GM23248 (cell line): ENCODE measurements around the gene NPS. TPM values are rescaled to one million over a fixed set of nuclear protein-coding genes. Genes with fewer than 3 reads are reported as not detected.

Source experiments
- DNase-seq: peaks from one replicate; pipeline ENCODE4 v3.0.0-alpha.2; 2015
- H2AFZ ChIP-seq: fragments of 200-600 bp; sonication (generic); 2 replicates; pipeline ENCODE4 v1.6.1; 2016; ENCODE audit warnings: antibody characterized with exemption
- H3F3A ChIP-seq: fragments of 200-600 bp; sonication (generic); 2 replicates; pipeline ENCODE4 v1.6.1; 2016; ENCODE audit warnings: mild to moderate bottlenecking, antibody characterized with exemption, mixed run types; ENCODE audit not compliant: insufficient read depth
- H3K27ac ChIP-seq: fragments of 200-600 bp; sonication (generic); 2 replicates; pipeline ENCODE4 v1.5.1; 2016; ENCODE audit warnings: mild to moderate bottlenecking
- H3K27me3 ChIP-seq: fragments of 200-600 bp; sonication (generic); replicated peaks from 2 replicates; pipeline ENCODE4 v1.6.1; 2016; ENCODE audit warnings: mild to moderate bottlenecking; ENCODE audit not compliant: insufficient read depth
- H3K36me3 ChIP-seq: fragments of 200-600 bp; sonication (generic); 2 replicates; pipeline ENCODE4 v1.6.1; 2016; ENCODE audit warnings: low read depth, mild to moderate bottlenecking
- H3K4me1 ChIP-seq: fragments of 200-600 bp; sonication (generic); 2 replicates; pipeline ENCODE4 v1.6.1; 2016; ENCODE audit warnings: mild to moderate bottlenecking; ENCODE audit not compliant: insufficient read depth
- H3K4me2 ChIP-seq: fragments of 200-600 bp; sonication (generic); one replicate; pipeline ENCODE4 v1.6.1; 2016; ENCODE audit warnings: mild to moderate bottlenecking; ENCODE audit not compliant: unreplicated experiment
- H3K4me3 ChIP-seq: fragments of 200-600 bp; sonication (generic); 2 replicates; pipeline ENCODE4 v1.5.1; 2016; ENCODE audit warnings: mild to moderate bottlenecking
- H3K79me2 ChIP-seq: fragments of 200-600 bp; sonication (generic); 2 replicates; pipeline ENCODE4 v1.6.1; 2016; ENCODE audit warnings: mild to moderate bottlenecking; ENCODE audit not compliant: insufficient read depth
- H3K9ac ChIP-seq: fragments of 200-600 bp; sonication (generic); 2 replicates; pipeline ENCODE4 v1.6.1; 2016; ENCODE audit warnings: mild to moderate bottlenecking
- H3K9me2 ChIP-seq: fragments of 200-600 bp; sonication (generic); 2 replicates; pipeline ENCODE4 v1.6.1; 2016; ENCODE audit warnings: mixed run types, mild to moderate bottlenecking, moderate library complexity; ENCODE audit not compliant: insufficient read depth
- H3K9me3 ChIP-seq: fragments of 200-600 bp; sonication (generic); one replicate; pipeline ENCODE4 v1.6.1; 2017; ENCODE audit warnings: low read depth
- H4K20me1 ChIP-seq: fragments of 200-600 bp; sonication (generic); 2 replicates; pipeline ENCODE4 v1.6.0; 2016; ENCODE audit not compliant: insufficient read depth
- EZH2 ChIP-seq: fragments of 200-600 bp; sonication (generic); IDR thresholded peaks from 2 replicates; pipeline ENCODE4 v1.6.1; 2018; ENCODE audit warnings: antibody characterized with exemption, mild to moderate bottlenecking; ENCODE audit not compliant: insufficient read depth, poor library complexity, severe bottlenecking
- EZH2phosphoT487 ChIP-seq: fragments of 200-600 bp; sonication (generic); IDR thresholded peaks from 2 replicates; pipeline ENCODE4 v1.6.1; 2018; ENCODE audit warnings: antibody characterized with exemption, moderate library complexity, mild to moderate bottlenecking, low read depth; ENCODE audit not compliant: insufficient read depth
- WGBS, 2 experiments: methylation state at CpG; one replicate each; pipeline ENCODE4 v1.1.6; 2015 to 2017; ENCODE audit warnings: low lambda C conversion rate in 2 of 2, low coverage in 1 of 2; ENCODE audit errors: missing lambda C conversion rate in 2 of 2; 5-methylcytosine and 5-hydroxymethylcytosine counted together
- in situ Hi-C: fragments of 300-500 bp; cut with MboI; formaldehyde crosslinking; loops from 2 replicates; pipeline ENCODE4 v1.15.0; 2020
- polyA plus RNA-seq: library from polyadenylated mRNA; unstranded; fragments of >200 nt; fragmentation: Nextera tagmentation; extraction: Ambion mirVana; gene quantifications from 2 replicates; pipeline ENCODE4 v1.2.1, GENCODE V29; 2016
- total RNA-seq: library from RNA; depleted of rRNA; stranded (reverse); fragments of >200 nt; shearing (Covaris generic); gene quantifications from 2 replicates; pipeline ENCODE4 v1.2.3, GENCODE V29; 2014

Gene NPS
- total and polyA plus RNA-seq, 2 experiments from 2014 or later: not detected

DNA sequence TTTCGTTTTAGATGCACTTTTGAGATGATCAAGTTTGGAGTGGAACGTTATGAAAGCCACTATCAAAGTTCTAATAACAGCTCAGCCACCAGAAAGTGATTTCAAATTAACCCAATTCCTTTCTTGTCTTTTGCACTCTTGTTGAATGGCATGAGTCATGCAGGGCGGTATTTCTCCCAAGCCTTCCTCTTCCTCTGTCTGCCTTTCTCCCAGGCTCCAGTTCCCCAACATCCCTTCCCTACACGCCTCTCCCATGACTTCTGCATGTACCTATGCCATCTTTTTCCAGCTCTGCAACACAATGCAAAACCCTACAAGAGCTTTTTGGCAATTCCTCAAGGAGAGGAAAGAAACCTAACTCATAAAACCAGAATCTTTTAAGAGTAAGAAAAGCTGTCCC is 21.8 kb upstream of the NPS start:
- Histone ChIP-seq H3K79me2 (no peaks in the 10 kb centered on the region), H3K4me2 (no peak overlapping the region), H2AFZ (no peak overlapping the region), H3K27me3 (peaks cover 4% of the 10 kb centered on the region; the same call in 1 of the 2 replicates), H3K9me3 (no peaks in the 10 kb centered on the region), H3K9ac (no peak overlapping the region), H3K36me3 (no peaks in the 10 kb centered on the region), H3K4me3 (no peak overlapping the region), H3K9me2 (no peaks in the 10 kb centered on the region), H4K20me1 (no peaks in the 10 kb centered on the region), H3K4me1 (no peaks in the 10 kb centered on the region), H3F3A (no peaks in the 10 kb centered on the region), H3K27ac (no peak overlapping the region)
- TF ChIP-seq EZH2phosphoT487 (no peak), EZH2 (no peak)
- 18 to 25% methylated on average over 4 of the region's 4 CpGs for WGBS, 2 experiments
- DNase-seq: no peak
- in situ Hi-C loops: no loop called here

GRCh38 chr10:127527891-127528290 is 21.2 kb upstream of the NPS start:
- WGBS, 2 experiments: 8 to 13% methylated on average over 8 of the region's 8 CpGs

DNA sequence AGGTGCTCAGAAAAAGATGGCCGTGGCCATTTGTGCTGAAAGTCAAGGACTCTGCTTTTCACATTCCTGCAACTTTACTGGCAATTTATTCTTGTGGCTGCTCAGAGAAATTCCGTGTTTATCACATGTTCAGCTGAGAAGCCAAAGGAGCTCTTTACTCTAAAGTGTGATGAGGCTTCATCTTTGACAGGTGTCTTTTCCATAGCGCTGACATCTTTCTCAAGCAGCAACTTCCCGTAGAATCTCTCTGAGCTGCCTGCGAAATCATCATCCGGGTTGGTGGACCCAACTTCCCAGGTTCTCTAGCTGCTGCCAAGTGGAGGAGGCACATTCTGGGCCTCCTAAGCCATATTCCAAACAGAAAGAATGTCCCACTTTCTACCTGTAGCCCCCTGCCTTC is 16.9 kb upstream of the NPS start:
- no peaks in the 10 kb centered on the region for H3K9me2 ChIP-seq
- no peak overlapping the region for H2AFZ ChIP-seq
- no peaks in the 10 kb centered on the region for H3K36me3 ChIP-seq
- no peak for DNase-seq
- no peak overlapping the region for H3K27ac ChIP-seq
- H3K79me2 ChIP-seq: no peaks in the 10 kb centered on the region
- in situ Hi-C loops: no loop called here
- no peaks in the 10 kb centered on the region for H4K20me1 ChIP-seq
- no peak overlapping the region for H3K9ac ChIP-seq
- no peak overlapping the region for H3K4me3 ChIP-seq
- no peaks in the 10 kb centered on the region; the same call in 1 of the 2 replicates for H3K27me3 ChIP-seq
- no peak overlapping the region for H3K4me2 ChIP-seq
- 50% methylated on average over 6 of the region's 6 CpGs for WGBS, 2 experiments
- H3F3A ChIP-seq: no peaks in the 10 kb centered on the region
- no peaks in the 10 kb centered on the region for H3K4me1 ChIP-seq
- H3K9me3 ChIP-seq: no peaks in the 10 kb centered on the region
- TF ChIP-seq EZH2 (no peak), EZH2phosphoT487 (no peak)

More at GRCh38 chr10:127527891-127528290, 21.2 kb upstream of the NPS start:
- TF ChIP-seq EZH2 (no peak), EZH2phosphoT487 (no peak)
- H3K4me2 ChIP-seq: no peak overlapping the region
- H3K36me3 ChIP-seq: no peaks in the 10 kb centered on the region
- H3K27me3 ChIP-seq: peaks cover 4% of the 10 kb centered on the region; the same call in 1 of the 2 replicates
- no peak overlapping the region for H2AFZ ChIP-seq
- no peak for DNase-seq
- no peaks in the 10 kb centered on the region for H4K20me1 ChIP-seq
- no peaks in the 10 kb centered on the region for H3K4me1 ChIP-seq
- H3F3A ChIP-seq: no peaks in the 10 kb centered on the region
- no peak overlapping the region for H3K9ac ChIP-seq
- H3K9me2 ChIP-seq: no peaks in the 10 kb centered on the region
- in situ Hi-C loops: no loop called here
- H3K79me2 ChIP-seq: no peaks in the 10 kb centered on the region
- no peak overlapping the region for H3K4me3 ChIP-seq
- H3K27ac ChIP-seq: no peak overlapping the region
- no peaks in the 10 kb centered on the region for H3K9me3 ChIP-seq

DNA sequence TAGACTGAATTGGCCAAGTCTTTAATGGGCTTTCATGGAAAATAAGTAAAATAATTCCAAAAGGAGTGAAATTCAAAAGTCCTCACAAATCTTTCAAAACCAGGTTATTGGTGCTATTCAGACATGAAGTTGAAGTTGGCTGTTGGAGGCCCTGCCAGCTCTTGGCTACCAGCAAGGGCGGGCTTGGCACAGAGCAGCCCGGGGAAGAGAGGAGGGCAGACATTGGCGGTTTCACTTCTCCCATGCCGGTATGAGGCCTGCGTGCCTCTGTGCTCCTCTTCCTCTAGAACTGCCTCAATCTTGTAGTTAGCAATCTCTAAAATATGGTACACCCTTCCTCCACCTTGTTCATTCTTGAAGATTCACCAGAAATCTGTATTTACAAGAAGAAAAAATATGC is 16.4 kb upstream of the NPS start:
- H3K9me3 ChIP-seq: no peaks in the 10 kb centered on the region
- no peaks in the 10 kb centered on the region for H4K20me1 ChIP-seq
- no peaks in the 10 kb centered on the region for H3K9me2 ChIP-seq
- no peaks in the 10 kb centered on the region; the same call in 1 of the 2 replicates for H3K27me3 ChIP-seq
- no peak overlapping the region for H3K9ac ChIP-seq
- H3K79me2 ChIP-seq: no peaks in the 10 kb centered on the region
- 51 to 58% methylated on average over 5 of the region's 5 CpGs for WGBS, 2 experiments
- in situ Hi-C loops: no loop called here
- no peaks in the 10 kb centered on the region for H3K4me1 ChIP-seq
- TF ChIP-seq EZH2phosphoT487 (no peak), EZH2 (no peak)
- DNase-seq: no peak
- H3K27ac ChIP-seq: no peak overlapping the region
- no peaks in the 10 kb centered on the region for H3K36me3 ChIP-seq
- H2AFZ ChIP-seq: no peak overlapping the region
- no peak overlapping the region for H3K4me2 ChIP-seq
- no peak overlapping the region for H3K4me3 ChIP-seq
- no peaks in the 10 kb centered on the region for H3F3A ChIP-seq

- in situ Hi-C loops: no loop called here
- 42 to 48% methylated on average over 6 of the region's 6 CpGs for WGBS, 2 experiments
These were observed 15.0 kb upstream of the NPS start for GRCh38 chr10:127534074-127534473.

More at GRCh38 chr10:127534074-127534473, 15.0 kb upstream of the NPS start:
- DNase-seq: no peak
- H3K36me3 ChIP-seq: no peaks in the 10 kb centered on the region
- no peak overlapping the region for H3K4me2 ChIP-seq
- H3K9me2 ChIP-seq: no peaks in the 10 kb centered on the region
- H4K20me1 ChIP-seq: no peaks in the 10 kb centered on the region
- H3K4me3 ChIP-seq: no peak overlapping the region
- H3K27ac ChIP-seq: no peak overlapping the region
- H3F3A ChIP-seq: no peaks in the 10 kb centered on the region
- H2AFZ ChIP-seq: no peak overlapping the region
- H3K27me3 ChIP-seq: no peaks in the 10 kb centered on the region
- no peak overlapping the region for H3K9ac ChIP-seq
- H3K9me3 ChIP-seq: no peaks in the 10 kb centered on the region
- no peaks in the 10 kb centered on the region for H3K4me1 ChIP-seq
- no peak for TF ChIP-seq EZH2phosphoT487
- no peak for TF ChIP-seq EZH2
- H3K79me2 ChIP-seq: no peaks in the 10 kb centered on the region
